Measurements from ENCODE around the gene TNNT1.
"Not testable (repeated sequence)": the region's sequence is repeated elsewhere in the genome, so short reads cannot be mapped to it uniquely, and the experiment has no call there.

The TNNT1 gene

DNA sequence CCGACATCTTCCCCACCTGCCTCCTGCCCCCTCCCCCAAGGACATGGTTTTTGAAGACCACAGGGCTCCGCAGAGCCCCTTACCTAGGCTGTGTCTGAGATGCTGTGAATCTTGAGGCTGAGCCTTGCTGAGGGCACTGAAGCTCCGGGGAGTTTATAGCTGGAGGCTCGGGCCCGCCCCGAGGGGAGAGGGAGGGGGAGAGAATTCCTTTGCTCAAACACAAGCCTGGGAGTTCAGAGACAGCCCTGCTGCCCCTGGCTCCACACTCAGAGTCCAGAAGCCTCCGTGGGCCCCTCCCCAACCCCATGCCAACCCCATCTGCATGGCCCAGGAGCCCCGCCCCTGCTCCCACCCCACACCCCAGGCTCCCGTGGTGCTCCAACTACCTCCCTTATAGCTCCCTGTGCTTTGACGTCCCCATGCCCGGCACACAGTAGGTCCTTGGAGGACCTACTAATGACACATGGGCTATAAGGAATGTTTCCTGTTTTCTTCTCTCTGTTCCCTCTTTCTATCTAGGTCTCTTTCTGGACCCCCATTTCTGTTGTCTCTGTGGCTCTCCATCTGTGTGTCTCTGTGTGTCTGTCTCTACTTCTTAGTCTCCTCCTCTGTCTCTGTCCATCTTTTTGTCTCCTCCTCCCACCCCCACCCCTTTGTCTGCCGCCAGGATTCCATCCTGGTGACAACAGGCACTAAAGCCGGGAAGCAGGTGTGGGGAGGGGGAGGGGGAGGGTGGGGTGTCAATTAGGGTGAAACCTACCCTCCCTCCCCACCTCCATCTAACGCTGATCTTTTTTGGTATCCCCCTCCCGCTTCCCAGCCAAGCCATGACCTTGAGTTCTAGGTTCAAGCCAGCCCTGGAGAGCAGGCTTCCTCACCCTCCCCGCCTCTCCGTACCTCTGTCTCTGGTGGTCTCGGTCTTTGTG lies at the start of gene TNNT1:
Gene TNNT1 (minus strand): TSS at position 129 of the 926 bp plus-strand sequence. CDS start 2,049 bp downstream, outside the sequence.
- no peak for DNase-seq

DNA sequence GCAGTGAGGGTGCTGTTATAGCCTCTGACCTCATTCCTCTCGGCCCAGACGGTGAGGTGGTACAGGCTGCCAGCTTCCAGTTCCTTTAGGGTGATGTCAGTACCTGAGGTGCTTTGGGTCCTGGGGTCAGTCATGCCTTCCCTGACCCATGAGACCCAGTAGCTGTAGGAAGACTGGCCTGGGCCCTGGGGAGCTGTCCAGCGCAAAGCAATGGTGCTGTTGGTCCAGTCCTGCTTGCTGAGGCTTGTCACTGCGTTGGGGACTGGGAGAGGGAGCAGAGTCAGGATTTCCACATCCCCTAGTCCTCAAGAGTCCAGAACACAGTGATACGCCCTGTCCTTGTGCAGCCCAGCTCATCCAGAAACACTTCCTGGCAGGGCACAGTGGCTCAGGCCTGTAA lies 49.6 kb upstream of the TNNT1 start:
- no peak for DNase-seq

- no peak for DNase-seq
Observed at GRCh38 chr19:55197528-55197927, 48.5 kb upstream of the TNNT1 start.

DNA sequence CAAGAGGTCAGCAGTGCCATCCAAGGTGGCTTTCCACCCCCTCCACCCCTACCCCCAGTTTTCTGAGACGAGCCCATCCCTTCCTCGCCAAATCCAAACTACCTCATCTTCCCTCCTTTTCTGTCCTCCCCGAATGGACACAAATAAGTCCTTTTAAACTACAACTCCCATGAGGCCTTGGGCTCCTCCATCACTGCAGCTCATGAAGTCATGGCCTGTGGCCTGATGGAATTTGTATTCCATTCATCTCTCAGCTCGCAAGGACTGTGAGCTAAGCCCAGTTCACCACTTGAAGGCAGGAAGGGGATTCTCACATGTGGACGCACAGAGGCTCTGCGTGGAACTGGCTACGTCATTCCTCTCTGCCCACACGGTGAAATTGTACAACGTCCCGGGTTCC lies 47.8 kb upstream of the TNNT1 start:
- no peak for DNase-seq

DNA sequence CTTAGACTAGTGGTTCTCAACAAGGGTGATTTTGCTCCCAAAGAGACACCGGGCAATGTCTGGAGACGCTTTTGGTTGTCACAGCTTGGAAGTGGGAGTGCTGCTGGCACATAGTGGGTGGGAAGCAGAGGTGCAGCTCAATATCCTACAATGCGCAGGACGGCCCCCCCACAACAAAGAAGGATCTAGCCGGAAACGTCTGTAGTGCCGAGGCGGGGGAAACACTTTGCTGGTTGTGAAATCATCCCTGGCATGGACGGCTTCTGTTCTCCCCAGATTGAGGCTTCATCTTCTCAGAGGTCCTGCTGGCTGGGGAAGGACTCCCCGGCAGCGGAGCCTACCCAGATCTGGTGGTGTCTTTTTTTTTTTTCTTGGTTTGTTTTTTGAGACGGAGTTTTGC lies 44.5 kb upstream of the TNNT1 start:
- no peak for DNase-seq

- DNase-seq: no peak
Observed at GRCh38 chr19:55189403-55189835, 40.4 kb upstream of the TNNT1 start.

DNA sequence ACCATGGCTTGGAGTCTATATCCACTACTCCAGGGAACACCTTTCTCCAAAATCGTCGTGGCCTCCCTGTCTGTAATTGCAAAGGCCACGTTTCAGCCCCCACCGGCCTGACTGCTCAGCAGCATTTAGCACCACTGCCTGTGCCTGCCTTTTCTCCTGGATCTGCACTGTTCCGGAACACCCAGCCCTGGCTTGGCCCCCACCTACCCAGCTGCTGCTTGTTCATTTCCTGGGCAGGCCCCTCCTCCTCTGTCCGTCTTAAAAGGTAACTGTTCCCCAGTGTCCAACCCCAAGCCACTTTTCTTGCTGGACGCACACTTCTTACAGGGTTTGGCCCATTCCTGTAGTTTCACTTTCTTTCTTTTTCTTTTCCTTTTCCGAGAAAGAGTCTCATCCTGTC lies 39.6 kb upstream of the TNNT1 start:
- DNase-seq: no peak

DNA sequence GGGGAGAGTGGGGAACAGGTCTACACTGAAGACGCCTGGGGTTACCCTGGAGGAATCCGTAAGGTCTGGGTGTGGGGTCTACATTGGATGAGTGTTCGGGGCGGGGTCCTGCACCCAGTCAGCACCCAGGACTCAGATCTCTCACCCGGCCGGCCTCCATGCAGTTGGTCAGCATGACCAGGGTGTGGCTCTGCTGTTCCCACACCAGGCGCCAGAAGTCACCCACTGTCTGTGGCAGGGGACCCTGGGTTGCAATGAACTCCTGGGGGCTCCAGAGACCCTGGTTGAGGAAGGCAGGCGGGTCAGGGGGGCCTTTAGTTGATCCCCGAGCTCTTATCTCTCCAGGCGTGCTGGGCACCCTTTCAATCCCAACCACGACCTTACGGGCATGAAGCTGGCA lies 37.1 kb upstream of the TNNT1 start:
- DNase-seq: no peak

GRCh38 chr19:55181740-55182139 lies 32.7 kb upstream of the TNNT1 start:
- DNase-seq: no peak

- DNase-seq: peak; percentile 70
Observed at GRCh38 chr19:55179606-55180484, 30.8 kb upstream of the TNNT1 start, which contains the start of gene SYT5. SYT5 (minus strand) TSS chr19:55180289; CDS start chr19:55179041, 1,248 bp downstream.

- peak; percentile 93 for DNase-seq
Observed at GRCh38 chr19:55178781-55179599, 30.0 kb upstream of the TNNT1 start.

GRCh38 chr19:55176076-55176475 lies 27.1 kb upstream of the TNNT1 start:
- no peak for DNase-seq

DNA sequence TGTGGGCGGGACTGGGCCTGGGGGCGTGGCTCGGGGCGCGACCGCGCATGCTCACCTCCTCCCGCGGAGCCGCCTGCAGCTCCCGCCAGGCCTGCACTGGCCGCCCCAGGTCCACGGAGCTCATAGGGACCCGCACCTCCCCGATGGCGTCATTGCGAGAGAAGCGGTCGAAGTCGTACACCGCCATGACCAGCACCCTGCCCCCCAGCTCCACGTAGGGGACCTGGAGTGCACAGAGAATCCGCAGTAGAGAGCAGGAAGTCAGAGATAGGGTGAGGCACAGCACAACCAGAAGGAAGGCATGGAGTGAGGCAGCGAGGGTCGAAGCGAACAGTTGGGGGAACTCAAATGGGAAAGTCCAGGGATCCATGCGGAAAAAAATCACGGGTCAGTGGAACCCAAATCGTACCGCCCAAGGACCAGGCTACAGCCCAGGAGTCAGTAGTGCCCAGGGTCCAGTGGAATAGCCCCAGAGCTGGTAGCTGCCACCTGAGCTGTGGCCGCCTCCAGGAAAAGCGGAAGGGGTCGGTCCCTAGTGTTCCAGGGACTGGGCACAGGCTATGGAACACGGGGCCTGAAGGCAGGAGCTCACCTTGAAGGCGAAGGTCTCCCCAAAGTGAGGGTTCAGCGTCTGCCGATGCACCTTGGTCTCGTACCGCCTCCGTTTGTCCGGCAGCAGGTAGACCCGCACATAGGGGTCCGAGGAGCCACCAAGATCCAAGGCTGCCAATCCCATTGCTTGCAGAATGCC lies 26.3 kb upstream of the TNNT1 start:
- no peak for DNase-seq

DNA sequence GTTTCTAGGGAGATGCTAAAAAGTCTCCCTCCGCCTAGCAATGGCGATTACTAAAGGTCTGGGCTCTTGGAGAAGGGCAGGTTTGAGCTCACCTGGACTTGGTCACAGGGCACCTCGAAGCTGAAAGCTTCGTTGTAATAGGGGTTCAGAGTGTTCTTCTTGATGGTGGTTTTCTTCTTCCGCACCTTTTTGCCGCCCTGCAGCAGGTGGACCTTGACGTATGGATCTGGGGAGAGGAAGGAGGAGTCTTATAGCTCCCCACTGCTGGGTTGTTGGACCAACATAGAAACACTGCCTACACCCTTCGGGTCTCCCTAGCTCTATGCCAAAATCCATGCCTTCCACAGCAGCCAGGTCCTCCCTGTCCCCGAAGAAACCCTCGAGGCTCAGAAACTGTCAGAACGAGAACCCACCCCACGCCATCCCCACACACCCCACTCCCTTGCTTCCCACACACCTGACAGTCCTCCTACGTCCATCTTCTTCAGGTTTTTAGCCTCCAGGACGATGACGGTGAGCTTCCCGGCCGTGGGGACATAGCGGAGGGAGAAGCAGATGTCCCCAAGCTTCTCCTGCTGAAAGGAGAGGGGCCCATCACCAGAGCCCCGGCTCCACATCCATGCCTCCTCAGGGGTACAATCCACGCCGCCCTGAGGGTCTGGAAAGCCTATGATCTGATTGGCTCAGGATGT lies 25.6 kb upstream of the TNNT1 start:
- no peak for DNase-seq

GRCh38 chr19:55173714-55174409 lies 24.9 kb upstream of the TNNT1 start:
- DNase-seq: peak; percentile 71

DNA sequence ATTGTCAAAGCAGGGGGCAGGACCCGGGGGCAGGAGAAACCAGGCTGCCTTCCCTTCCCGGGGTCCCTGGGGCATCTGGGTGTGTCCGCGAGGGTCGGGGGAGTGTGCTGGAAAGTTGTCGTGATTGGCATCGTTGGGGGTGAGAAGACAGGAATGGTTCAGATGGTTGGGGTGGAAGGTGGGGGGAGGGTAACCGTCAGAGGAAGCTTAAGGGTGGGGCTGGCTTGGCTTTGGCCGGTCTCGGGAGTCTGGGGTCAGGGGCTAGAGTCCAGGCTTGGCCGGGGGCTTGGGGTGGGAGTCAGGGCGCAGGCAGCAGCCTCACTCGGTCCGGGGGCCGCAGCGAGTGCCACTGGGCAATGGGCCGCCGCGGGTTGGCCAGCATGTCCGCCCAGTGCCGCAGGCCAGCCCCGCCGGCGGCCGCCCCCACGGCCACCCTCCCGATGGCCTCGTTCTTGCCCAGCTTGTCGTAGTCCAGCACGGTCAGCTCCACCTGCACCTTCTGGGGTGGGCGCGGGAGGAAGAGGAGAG lies 24.2 kb upstream of the TNNT1 start:
- DNase-seq: no peak

DNA sequence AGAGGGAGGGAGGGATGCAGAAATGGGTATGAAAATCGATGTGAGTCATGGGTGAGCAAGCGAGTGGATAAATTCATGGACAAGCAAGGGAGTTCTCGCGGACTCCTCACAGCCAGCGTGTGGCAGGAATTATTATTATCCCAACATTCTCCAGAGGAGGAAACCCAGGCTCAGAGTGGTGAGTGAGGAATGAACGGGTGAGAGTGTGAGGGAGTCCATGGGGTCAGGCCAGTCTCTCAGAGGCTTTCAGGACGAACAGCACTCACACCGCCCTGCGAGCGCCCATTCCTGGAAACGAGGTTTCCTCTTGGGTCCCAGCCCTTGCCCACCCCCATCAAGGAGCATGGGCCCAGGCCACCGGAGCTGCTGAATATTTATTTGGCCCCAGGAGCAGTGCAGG lies 23.7 kb upstream of the TNNT1 start:
- no peak for DNase-seq

GRCh38 chr19:55172318-55172717 lies 23.3 kb upstream of the TNNT1 start:
- DNase-seq: not testable (repeated sequence)

- DNase-seq: no peak
Observed at GRCh38 chr19:55171440-55171839, 22.4 kb upstream of the TNNT1 start.

DNA sequence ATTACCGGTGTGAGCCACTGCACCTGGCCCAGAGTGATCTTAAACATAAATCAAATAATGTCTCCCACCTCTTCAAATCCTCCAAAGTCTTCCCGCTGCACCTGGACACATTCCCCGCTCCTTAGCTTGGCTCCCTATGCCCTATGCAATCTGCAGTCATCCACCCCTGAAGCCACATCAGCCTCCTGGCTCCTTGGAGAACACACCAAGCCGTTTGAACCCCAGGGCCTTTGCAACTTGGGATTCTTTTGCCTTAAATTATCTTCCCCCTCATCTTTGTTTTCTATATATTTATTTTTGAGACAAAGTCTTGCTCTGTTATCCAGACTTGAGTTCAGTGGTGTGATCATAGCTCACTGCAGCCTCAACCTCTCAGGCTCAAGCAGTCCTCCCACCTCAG lies 20.1 kb upstream of the TNNT1 start:
- no peak for DNase-seq

Measured in activated CD4-positive, alpha-beta T cell treated with anti-CD3 and anti-CD28 coated beads for 48 hours (primary cell).